Muscle of leg (tissue), 11 donors: ENCODE data around the gene BGN. TPM values are rescaled to one million over a fixed set of nuclear protein-coding genes. Genes with fewer than 3 reads are reported as not detected.
A peak's percentile ranks its signal among the peaks of the same experiment; 100 is the strongest.

Source experiments
- DNase-seq: peaks from one replicate; pipeline ENCODE4 v3.0.0; 2013
- H3K27ac ChIP-seq: one replicate; pipeline ENCODE4 v1.5.1; 2013; ENCODE audit warnings: mild to moderate bottlenecking, low read length, control low read depth
- H3K27me3 ChIP-seq: one replicate; pipeline ENCODE4 v1.6.1; 2013; ENCODE audit warnings: low read length; ENCODE audit not compliant: control insufficient read depth, insufficient read depth
- H3K36me3 ChIP-seq: one replicate; pipeline ENCODE4 v1.6.1; 2013; ENCODE audit warnings: low read length; ENCODE audit not compliant: control insufficient read depth, insufficient read depth
- H3K4me1 ChIP-seq: one replicate; pipeline ENCODE4 v1.6.1; 2013; ENCODE audit warnings: low read length; ENCODE audit not compliant: control insufficient read depth, insufficient read depth
- H3K4me3 ChIP-seq: one replicate; pipeline ENCODE4 v1.5.1; 2013; ENCODE audit warnings: low read length, control low read depth
- H3K9me3 ChIP-seq: replicated peaks from 2 replicates; pipeline ENCODE4 v1.6.1; 2013; ENCODE audit warnings: low read depth, low read length; ENCODE audit not compliant: control insufficient read depth
- WGBS: methylation state at CpG from one replicate; pipeline ENCODE4 v1.1.5; 2013; ENCODE audit warnings: missing lambda C conversion rate; ENCODE audit not compliant: insufficient coverage; 5-methylcytosine and 5-hydroxymethylcytosine counted together
- polyA plus RNA-seq, 8 donors: library from polyadenylated mRNA; unstranded; fragments of 120-200 nt; gene quantifications; one replicate each; pipeline versions ENCODE4 v1.2.1 to v1.2.3, GENCODE V29; 2013; ENCODE audit warnings: inconsistent platforms in 1 of 8, low replicate concordance in 1 of 8; ENCODE audit not compliant: insufficient read length in 8 of 8, insufficient read depth in 1 of 8
- total RNA-seq: library from RNA; stranded (reverse); fragments of 120-200 nt; gene quantifications from one replicate; pipeline ENCODE4 v1.2.4, GENCODE V29; 2013

Gene BGN
- total and polyA plus RNA-seq, 9 donors = 39.7 to 238 (median 152) TPM

DNA sequence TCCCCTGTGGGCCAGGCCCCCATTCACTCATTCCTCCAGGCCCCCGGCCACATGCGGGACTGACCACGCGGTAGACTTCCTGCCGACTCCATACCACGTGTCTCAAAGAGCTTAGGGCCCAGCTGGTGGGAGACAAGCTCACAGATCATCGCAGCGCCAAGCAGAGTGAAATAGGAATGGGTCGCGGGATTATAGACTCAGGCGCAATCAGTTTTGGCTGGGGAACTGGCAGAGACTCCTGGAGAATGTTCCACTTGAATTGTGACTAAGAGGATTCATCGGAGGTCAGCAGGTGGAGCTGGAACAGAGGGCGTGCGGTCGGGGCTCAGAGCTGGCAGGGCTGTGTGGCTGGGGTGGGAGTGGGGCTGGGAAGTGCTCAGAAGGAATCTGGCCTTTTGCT lies 38.3 kb downstream of the BGN start:
- Histone ChIP-seq H3K36me3 (no peaks in the 10 kb centered on the region), H3K4me3 (no peak overlapping the region), H3K4me1 (peaks cover 46% of the 10 kb centered on the region), H3K27me3 (peaks cover 5% of the 10 kb centered on the region), H3K27ac (peak overlapping the region; percentile 13), H3K9me3 (no peaks in the 10 kb centered on the region)
- peak; percentile 64 for DNase-seq
- 64% methylated on average over 12 of the region's 15 CpGs for WGBS

DNA sequence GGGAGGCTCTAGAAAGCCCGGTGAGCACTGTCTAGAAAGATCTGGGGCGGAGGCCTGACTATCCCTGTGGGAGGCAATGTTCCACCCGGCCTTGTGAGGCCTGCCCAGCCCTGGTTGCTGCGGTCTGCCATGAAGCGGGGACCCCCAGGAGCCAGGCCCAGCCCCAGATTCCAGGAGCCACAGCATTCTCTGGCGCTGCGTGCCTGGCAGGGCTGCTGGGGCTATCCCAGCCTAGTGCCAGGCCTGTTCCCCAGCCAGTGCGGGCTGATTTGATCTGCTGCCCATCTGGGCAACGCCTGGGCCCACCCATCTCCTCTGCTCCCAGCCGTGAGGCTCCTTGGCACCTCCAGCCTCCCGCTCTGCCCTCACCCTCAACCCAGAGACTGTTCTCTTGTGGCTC lies 42.3 kb downstream of the BGN start:
- Histone ChIP-seq H3K36me3 (no peaks in the 10 kb centered on the region), H3K4me3 (no peak overlapping the region), H3K9me3 (no peaks in the 10 kb centered on the region), H3K27me3 (peaks cover 8% of the 10 kb centered on the region), H3K27ac (peak overlapping the region; percentile 57), H3K4me1 (peaks cover 68% of the 10 kb centered on the region)
- 78% methylated on average over 9 of the region's 11 CpGs for WGBS
- no peak for DNase-seq

DNA sequence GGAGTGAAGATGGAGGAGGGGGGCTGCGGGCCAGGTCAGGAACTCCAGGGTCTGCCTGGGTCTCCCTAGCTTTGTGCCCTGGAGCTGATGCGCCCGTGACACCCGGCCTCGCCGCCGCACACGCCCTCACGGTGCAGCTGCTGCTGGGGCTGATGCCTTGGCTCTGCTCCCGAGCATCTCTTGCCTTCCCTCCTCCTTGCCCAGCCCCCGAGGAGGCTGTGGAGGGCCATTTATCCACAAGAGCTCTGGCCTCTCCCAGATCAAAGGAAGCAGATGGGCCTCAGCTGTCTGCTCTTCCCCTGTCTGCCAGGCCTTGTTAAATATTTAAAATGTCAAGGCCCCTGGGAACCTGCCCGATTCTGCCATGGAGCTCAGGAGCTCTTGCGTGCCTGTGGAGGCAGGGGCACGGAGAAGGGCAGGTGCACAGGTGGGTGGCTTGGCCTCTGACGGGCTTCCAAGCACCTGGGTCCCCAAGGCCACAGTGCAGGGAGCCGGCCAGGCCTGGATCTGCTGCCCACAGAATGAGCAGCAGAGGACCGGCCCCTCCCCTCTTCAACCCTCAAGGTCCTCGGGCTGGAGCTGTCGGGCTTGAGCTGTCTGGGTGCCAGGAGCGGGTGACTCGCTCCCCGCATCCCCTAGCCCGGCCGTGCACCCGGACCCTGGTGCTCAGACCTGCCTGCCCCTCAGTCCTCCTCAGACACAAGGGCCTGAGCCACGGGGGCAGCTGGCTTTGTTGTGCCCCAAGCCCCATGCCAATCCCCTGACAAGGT lies 42.9 kb downstream of the BGN start:
- Histone ChIP-seq H3K27me3 (peaks cover 8% of the 10 kb centered on the region), H3K36me3 (no peaks in the 10 kb centered on the region), H3K9me3 (peaks cover 1% of the 10 kb centered on the region), H3K27ac (peak overlapping the region; percentile 65), H3K4me3 (no peak overlapping the region), H3K4me1 (peaks cover 61% of the 10 kb centered on the region)
- 60% methylated on average over 26 of the region's 26 CpGs for WGBS
- peak; percentile 72 for DNase-seq

DNA sequence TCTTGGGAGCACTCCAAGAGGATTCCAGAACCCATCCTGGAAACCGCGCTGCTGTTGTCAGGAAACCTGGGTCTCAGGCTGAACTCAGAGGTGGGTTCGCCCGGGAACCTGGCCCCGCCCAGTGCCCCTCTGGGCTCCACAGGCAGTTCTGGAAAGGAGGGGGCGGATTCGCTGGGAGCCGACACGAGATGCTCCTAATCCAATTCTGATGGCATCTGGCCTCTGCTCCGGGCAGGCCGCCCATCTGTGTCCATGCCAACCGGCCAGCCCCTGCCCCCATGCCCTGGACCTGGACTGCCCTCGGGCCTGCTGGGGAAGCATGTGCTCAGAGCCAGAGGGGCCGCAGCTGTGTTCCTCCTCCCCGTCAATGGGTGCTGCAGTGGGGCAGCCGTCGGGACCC lies 43.6 kb downstream of the BGN start:
- H3K4me3 ChIP-seq = no peak overlapping the region
- no peaks in the 10 kb centered on the region for H3K36me3 ChIP-seq
- DNase-seq = peak; percentile 44
- peaks cover 2% of the 10 kb centered on the region for H3K9me3 ChIP-seq
- peaks cover 54% of the 10 kb centered on the region for H3K4me1 ChIP-seq
- peaks cover 3% of the 10 kb centered on the region for H3K27me3 ChIP-seq
- 82% methylated on average over 17 of the region's 17 CpGs for WGBS
- H3K27ac ChIP-seq = peak overlapping the region; percentile 65

DNA sequence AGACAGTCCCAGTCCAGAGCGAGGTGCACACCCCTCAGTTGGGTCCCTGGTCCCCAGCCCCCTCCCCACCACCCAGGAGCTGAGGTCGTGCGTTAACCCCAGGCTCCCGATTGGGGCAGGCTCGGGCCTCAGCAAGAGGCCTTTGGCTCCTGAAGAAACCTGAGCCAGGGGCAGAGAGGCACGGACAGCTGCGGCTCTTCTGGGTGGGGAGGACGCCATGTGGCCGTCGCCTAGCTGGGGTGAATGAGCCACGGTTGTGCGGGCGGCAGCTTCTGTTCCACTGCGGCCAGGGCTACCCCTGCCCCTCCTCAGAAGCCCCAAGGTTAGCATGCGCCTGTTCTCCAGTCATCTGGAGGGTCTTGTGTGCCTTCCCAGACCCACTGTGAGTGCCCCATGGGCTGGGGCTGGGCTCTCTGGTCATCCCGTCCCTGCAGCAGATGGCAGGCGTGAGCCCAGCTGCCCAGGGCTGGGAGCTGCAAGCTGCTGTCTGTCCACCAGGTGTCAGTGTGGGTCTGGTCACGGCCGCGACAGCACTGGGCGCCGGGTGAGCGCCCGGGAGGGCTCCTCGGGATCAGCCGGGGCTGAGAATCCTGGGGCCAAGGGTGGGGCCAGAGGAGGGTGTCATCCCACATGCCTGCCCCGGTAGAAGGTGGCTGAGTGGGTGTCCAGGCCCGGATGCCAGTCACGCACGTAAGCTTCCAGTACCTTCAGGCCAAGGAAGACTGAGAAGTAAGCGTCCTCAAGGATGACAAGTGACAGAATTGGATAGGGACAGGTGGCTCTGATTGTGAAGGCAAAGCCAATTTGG lies 44.6 kb downstream of the BGN start:
- peak; percentile 63 for DNase-seq
- no peak overlapping the region for H3K4me3 ChIP-seq
- peaks cover 3% of the 10 kb centered on the region for H3K27me3 ChIP-seq
- WGBS = 44% methylated on average over 31 of the region's 31 CpGs
- H3K4me1 ChIP-seq = peaks cover 45% of the 10 kb centered on the region
- peaks cover 2% of the 10 kb centered on the region for H3K9me3 ChIP-seq
- H3K27ac ChIP-seq = peak overlapping the region; percentile 65
- no peaks in the 10 kb centered on the region for H3K36me3 ChIP-seq

DNA sequence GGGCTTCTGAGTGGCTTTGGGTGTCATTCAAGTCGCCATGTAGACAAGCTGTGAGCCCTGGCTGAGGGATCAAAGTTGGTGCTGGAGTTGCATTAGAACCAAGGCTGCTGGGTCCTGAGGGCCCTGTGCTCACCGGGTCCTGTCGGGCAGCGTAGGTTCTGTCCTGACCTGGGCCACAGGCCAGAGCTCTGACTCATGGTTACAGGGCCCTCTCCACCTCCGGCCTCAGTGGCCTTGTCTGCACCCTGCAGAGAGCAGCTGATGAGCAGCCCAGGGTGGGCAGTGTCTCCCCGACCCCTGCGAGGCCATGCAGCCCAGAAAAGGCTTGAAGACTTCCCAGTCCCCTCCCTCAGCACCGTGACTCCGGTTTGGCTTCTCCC lies 45.2 kb downstream of the BGN start:
- no peaks in the 10 kb centered on the region for H3K36me3 ChIP-seq
- peaks cover 3% of the 10 kb centered on the region for H3K27me3 ChIP-seq
- peaks cover 2% of the 10 kb centered on the region for H3K9me3 ChIP-seq
- peak overlapping the region; percentile 65 for H3K27ac ChIP-seq
- peaks cover 41% of the 10 kb centered on the region for H3K4me1 ChIP-seq
- 72% methylated on average over 9 of the region's 9 CpGs for WGBS
- no peak for DNase-seq
- no peak overlapping the region for H3K4me3 ChIP-seq

DNA sequence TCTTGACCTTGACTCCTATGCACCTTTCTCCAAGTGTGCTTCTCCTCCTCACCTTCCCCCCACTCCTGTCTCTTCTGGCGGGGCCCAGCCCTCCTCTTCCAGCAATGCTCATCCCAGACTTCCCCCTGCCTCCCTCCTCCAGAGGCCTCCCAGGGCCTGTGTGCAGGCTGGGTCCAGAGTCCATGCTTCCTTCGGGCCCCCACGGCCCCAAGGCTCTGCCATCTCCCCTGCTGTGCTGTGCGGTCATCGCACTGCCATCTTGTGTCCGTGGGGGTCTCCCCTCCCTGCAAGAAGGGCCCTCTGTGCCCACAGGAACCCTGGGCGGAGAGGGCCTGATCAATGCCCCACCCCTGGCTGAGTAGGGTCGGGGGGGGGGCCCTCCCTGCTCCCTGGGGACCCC lies 49.9 kb downstream of the BGN start:
- no peak for DNase-seq
- WGBS = 63% methylated on average over 6 of the region's 8 CpGs

DNA sequence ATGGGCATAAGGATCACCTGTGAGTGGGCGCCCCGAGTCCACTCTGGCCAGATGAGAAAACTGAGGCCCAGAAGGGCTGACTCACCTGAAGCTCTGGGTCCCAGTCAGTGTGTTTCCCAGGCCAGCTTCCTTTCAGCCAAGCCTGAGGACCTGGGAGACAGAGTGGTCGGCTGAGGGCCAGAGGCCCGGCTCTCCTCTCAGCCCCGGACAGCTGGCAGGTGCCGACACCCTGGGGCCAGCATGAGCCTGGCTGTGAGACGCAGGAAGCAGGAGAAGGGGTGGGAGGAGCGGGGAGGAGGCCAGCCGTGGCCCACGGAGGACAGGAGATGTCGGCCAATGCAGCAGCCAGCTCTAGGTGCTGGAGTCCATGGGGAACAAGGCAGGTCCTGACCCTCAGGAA lies 51.6 kb downstream of the BGN start:
- Histone ChIP-seq H3K4me3 (no peak overlapping the region), H3K4me1 (no peaks in the 10 kb centered on the region), H3K27ac (no peak overlapping the region), H3K9me3 (peaks cover 2% of the 10 kb centered on the region), H3K27me3 (peaks cover 5% of the 10 kb centered on the region), H3K36me3 (no peaks in the 10 kb centered on the region)
- WGBS = 66% methylated on average over 11 of the region's 11 CpGs
- DNase-seq = no peak

More for the DNA sequence above, 49.9 kb downstream of the BGN start:
- Histone ChIP-seq H3K27me3 (peaks cover 7% of the 10 kb centered on the region), H3K36me3 (no peaks in the 10 kb centered on the region), H3K4me1 (peaks cover 7% of the 10 kb centered on the region), H3K27ac (no peak overlapping the region), H3K4me3 (no peak overlapping the region), H3K9me3 (peaks cover 2% of the 10 kb centered on the region)

DNA sequence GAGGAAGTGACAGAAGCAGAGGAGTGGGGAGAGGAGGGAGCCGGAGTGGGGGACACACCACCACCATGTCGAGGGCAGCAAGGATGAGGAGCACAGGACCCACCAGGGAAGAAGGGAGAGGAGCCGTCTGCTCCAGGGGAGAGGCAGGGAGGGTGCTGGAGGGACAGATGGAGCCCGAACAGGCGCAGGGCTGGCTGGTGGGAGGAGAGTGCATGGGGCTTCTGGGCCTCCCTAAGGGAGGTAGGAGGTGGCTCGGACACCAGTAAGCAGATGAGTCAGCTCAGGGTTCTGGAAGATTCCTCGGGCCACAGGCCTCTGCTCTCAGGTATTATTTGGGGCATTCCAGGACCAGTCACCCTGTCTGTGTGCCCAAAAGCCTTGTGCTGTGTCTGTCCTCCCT lies 52.4 kb downstream of the BGN start:
- Histone ChIP-seq H3K4me3 (no peak overlapping the region), H3K9me3 (peaks cover 2% of the 10 kb centered on the region), H3K27ac (no peak overlapping the region), H3K4me1 (no peaks in the 10 kb centered on the region), H3K27me3 (peaks cover 5% of the 10 kb centered on the region), H3K36me3 (no peaks in the 10 kb centered on the region)
- WGBS = 61% methylated on average over 7 of the region's 7 CpGs
- no peak for DNase-seq

DNA sequence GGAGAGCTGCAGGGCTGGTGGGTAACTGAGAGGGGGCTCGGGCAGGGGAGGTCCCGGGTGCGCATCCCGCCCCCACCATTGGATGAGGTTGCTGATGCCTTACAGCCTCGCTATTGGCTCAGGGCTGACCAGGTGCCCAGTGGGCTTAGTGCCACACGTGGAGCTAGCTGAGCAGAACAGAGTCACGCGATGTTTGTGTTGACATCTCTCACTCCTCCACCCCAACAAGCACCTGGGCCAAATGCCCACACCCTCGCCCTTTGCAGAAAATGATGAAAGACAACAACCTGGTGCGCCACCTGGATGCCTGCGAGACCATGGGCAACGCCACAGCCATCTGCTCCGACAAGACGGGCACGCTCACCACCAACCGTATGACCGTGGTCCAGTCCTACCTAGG lies 54.5 kb downstream of the BGN start:
- Histone ChIP-seq H3K36me3 (no peaks in the 10 kb centered on the region), H3K27me3 (peaks cover 5% of the 10 kb centered on the region), H3K27ac (no peak overlapping the region), H3K9me3 (no peaks in the 10 kb centered on the region), H3K4me3 (no peak overlapping the region), H3K4me1 (no peaks in the 10 kb centered on the region)
- DNase-seq = no peak
- 89% methylated on average over 16 of the region's 17 CpGs for WGBS
